ENCODE measurements around the gene WFDC2. TPM values are rescaled to one million over a fixed set of nuclear protein-coding genes. Genes with fewer than 3 reads are reported as not detected.

Gene WFDC2
- total and polyA plus RNA-seq, 2 of the 4 experiments (the other 2 are of a cell fraction) = not detected

GRCh38 chr20:45509091-45509490 is 39.5 kb downstream of the WFDC2 start:
- Histone ChIP-seq H3K79me1 (ENCODE audit: low read depth in 1 of 2, low read length in 2 of 2) (no peaks in the 10 kb centered on the region), H3K56ac (ENCODE audit: extremely low read depth, insufficient read depth, low read length) (no peak overlapping the region), H3K14ac (replicated peaks; ENCODE audit: low read depth, low read length) (no peak overlapping the region), H3K4me2 (ENCODE audit: low read depth, low read length) (no peak overlapping the region), H4K20me1 (ENCODE audit: insufficient read depth, low read length) (no peaks in the 10 kb centered on the region), H3K9ac (ENCODE audit: low read depth, low read length) (no peak overlapping the region), H4K8ac (ENCODE audit: low read depth in 2 of 2, low read length in 2 of 2) (no peak overlapping the region), H2BK5ac (ENCODE audit: low read depth, low read length, poor library complexity, severe bottlenecking) (no peak overlapping the region), H2AK9ac (replicated peaks; ENCODE audit: low read depth, low read length, poor library complexity) (no peak overlapping the region), H2BK120ac (ENCODE audit: low read depth, low read length) (no peak overlapping the region), H3K4me3 (ENCODE audit: insufficient read depth, low read depth, low read length) (no peak overlapping the region), H2AFZ (replicated peaks; ENCODE audit: low read length, poor library complexity) (no peak overlapping the region), H2BK20ac (ENCODE audit: low read depth, low read length) (no peak overlapping the region), H3K36me3 (ENCODE audit: control insufficient read depth, insufficient read depth, low read length) (no peaks in the 10 kb centered on the region), H3K27ac (ENCODE audit: insufficient read depth, low read length) (no peak overlapping the region), H3K4ac (ENCODE audit: low read depth, low read length) (no peak overlapping the region), H3K9me3 (ENCODE audit: control insufficient read depth, insufficient read depth, low read length) (no peaks in the 10 kb centered on the region), H4K91ac (ENCODE audit: insufficient read depth, low read depth, low read length) (no peak overlapping the region), H4K5ac (ENCODE audit: low read depth, low read length) (no peak overlapping the region), H3K18ac (ENCODE audit: low read depth, low read length) (no peak overlapping the region), H3K9me1 (ENCODE audit: insufficient read depth, low read length) (no peaks in the 10 kb centered on the region), H3K4me1 (ENCODE audit: control insufficient read depth, insufficient read depth, low read length) (no peaks in the 10 kb centered on the region), H3K27me3 (ENCODE audit: control insufficient read depth, insufficient read depth, low read length) (peaks cover 2% of the 10 kb centered on the region), H2AK5ac (ENCODE audit: low read depth, low read length) (no peak overlapping the region), H3K23ac (ENCODE audit: low read depth, low read length) (no peak overlapping the region), H2BK15ac (ENCODE audit: low read depth, low read length) (no peak overlapping the region)
- dilution Hi-C loops (cut with HindIII; ENCODE audit: low sequenced_read_pairs, unreplicated experiment) (no loop called here), intact Hi-C loops (cut with micrococcal nuclease) (no loop called here), in situ Hi-C loops (cut with MboI; ENCODE audit: low sequenced_read_pairs) (no loop called here)
- DNase-seq (no peak), ATAC-seq (ENCODE audit: low read depth) (no peak)
- ChIA-PET POLR2A (ENCODE audit: unreplicated experiment) (no interaction called here), CTCF (no interaction called here)
- WGBS, 2 experiments (ENCODE audit: extremely low coverage in 2 of 2, insufficient read length in 1 of 2) = no CpG with 5 or more reads among the region's 4 CpGs
- no TSS peak for BruUV-seq (replicated peaks)
- TF ChIP-seq RFX5 (IDR thresholded peaks at IDR 0.05; ENCODE audit: low read depth, low read length) (no peak), MAFK (IDR thresholded peaks at IDR 0.05; ENCODE audit: low read depth, low read length) (no peak), SMC3 (IDR thresholded peaks at IDR 0.05; ENCODE audit: low read depth, low read length) (no peak), USF2 (IDR thresholded peaks at IDR 0.05; ENCODE audit: low read depth, low read length) (no peak), ELK1 (IDR thresholded peaks at IDR 0.05; ENCODE audit: borderline replicate concordance, low read depth, low read length) (no peak), MXI1 (IDR thresholded peaks at IDR 0.05; ENCODE audit: borderline replicate concordance, low read depth, low read length) (no peak), CEBPB (IDR thresholded peaks at IDR 0.05; ENCODE audit: low read depth, low read length) (no peak), CTCF (conservative IDR thresholded peaks at IDR 0.05; ENCODE audit: low read depth, low read length) (no peak), CHD1 (IDR thresholded peaks at IDR 0.05; ENCODE audit: low read depth, low read length) (no peak), RAD21 (IDR thresholded peaks at IDR 0.05; ENCODE audit: low read length) (no peak), POLR2A (IDR thresholded peaks at IDR 0.05; ENCODE audit: low read depth, low read length) (no peak), FOS (IDR thresholded peaks at IDR 0.05; ENCODE audit: low read depth, low read length) (no peak), NFE2L2 (IDR thresholded peaks at IDR 0.05; ENCODE audit: low read depth, low read length) (no peak), MAZ (IDR thresholded peaks at IDR 0.05; ENCODE audit: borderline replicate concordance, low read depth, low read length) (no peak), BHLHE40 (IDR thresholded peaks at IDR 0.05; ENCODE audit: low read depth, low read length) (no peak), RCOR1 (IDR thresholded peaks at IDR 0.05; ENCODE audit: insufficient replicate concordance, low read length) (no peak)

Measured in IMR-90 (cell line).